Dermis blood vessel endothelial cell (primary cell): ENCODE data around the gene ESYT1. TPM values are rescaled to one million over a fixed set of nuclear protein-coding genes. Genes with fewer than 3 reads are reported as not detected.

ENCODE experiments used
- DNase-seq: peaks from one replicate; pipeline ENCODE4 v3.0.0; 2010
- total RNA-seq: library from RNA; depleted of rRNA; stranded (reverse); fragments of >200 nt; gene quantifications from 2 replicates; pipeline ENCODE4 v1.2.3, GENCODE V29; 2014

ESYT1 gene
- total RNA-seq, 1 donor from 2014 or later, result 400 TPM

- peak; percentile 90 for DNase-seq
These were observed 61.2 kb downstream of the ESYT1 start, which contains the start of gene SMARCC2 for GRCh38 chr12:56189099-56189917. SMARCC2 (minus strand) TSS chr12:56189483; CDS start chr12:56189461, 22 bp downstream.

DNA sequence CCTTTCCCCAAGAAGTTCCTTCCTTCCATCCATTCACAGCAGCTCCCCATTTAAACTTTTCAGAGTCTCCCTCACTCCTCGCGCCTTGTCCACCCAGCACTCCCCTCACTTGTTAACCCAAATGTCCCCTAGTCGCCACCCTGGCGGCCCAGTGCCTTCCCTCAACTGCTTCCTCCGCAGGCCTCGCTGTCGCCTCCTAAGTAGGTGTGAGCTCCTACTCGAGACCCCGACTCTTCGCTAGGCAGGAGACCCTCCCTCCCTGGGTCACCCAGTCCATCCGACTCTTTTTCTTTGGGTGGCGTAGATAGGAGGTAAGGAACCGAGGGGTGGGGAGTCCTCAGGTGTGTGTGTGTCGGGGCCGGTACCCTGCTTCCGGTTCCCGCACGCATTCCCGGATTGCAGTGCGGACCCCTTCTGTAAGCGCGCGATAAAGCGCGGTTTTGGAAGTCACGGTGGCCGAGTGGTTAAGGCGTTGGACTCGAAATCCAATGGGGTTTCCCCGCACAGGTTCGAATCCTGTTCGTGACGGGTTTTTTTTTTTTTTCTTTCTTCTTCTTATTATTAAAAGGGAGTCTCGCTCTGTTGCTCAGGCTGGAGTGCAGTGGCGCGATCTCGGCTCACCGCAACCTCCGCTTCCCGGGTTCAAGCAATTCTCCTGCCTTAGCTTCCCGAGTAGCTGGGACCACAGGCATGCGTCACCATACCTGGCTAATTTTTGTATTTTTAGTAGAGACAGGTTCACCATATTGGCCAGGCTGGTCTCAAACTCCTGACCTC lies 62.0 kb downstream of the ESYT1 start:
- DNase-seq, result peak; percentile 89

- DNase-seq, result no peak
These were observed 62.7 kb downstream of the ESYT1 start for GRCh38 chr12:56190695-56191155.

DNA sequence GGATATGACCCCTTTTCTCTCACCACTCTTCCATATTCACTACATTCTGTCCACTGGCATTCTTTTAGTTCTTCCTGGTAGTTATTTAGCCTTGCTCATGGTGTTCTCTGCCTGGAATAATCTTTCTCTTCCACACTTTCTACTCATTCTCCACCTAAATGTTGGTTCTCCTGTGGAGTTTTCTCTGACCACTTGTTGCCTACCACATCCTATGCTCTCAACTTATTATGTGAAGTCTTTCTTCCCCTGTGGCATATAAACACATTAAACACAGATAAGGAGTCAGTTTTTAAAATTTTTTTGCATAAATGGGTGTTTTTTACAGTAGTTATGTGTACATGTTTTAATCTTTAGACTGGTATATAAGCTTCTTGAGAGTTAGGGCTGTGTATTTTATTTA lies 64.5 kb downstream of the ESYT1 start:
- DNase-seq, result no peak

DNA sequence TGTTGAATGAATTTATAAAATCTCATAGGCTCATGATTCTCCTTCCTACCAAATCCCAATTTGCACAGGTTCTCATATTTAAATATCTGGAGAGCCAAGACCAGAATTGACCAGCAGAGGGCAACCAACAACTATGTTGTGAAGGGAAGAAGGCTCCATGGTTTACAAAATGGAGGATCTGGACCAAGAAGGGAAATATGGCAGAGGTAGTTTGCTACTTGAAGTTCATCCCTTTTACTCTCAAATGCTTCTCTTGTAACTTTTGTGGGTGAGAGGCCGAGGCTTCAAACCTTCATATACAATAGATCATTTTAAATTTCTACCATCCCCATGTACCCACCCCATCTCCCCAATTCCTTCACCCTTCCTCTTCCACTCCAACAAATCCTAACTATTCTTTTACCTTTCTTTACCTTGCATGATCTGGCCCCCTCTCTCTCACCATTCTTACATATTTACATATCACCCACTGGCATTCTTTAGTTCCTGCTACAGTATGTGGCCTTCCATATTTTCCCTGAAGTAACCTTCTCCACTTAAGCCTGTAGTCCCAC lies 65.0 kb downstream of the ESYT1 start:
- peak; percentile 94 for DNase-seq

Other genes starting within 250 kb of the ESYT1 start
- gene PYM1, start 200.4 kb upstream of the ESYT1 start, total RNA-seq, result 33.1 and 34.9 TPM in 2 replicates
- 23.7 and 41.5 TPM in 2 replicates for gene DGKA, start 197.1 kb upstream of the ESYT1 start, total RNA-seq
- gene PMEL, start 162.2 kb upstream of the ESYT1 start, total RNA-seq, result 0.37 and 1.5 TPM in 2 replicates
- 20.8 and 35.0 TPM in 2 replicates for gene CDK2, start 161.4 kb upstream of the ESYT1 start, total RNA-seq
- 44.8 and 67.1 TPM in 2 replicates for gene RAB5B, start 154.2 kb upstream of the ESYT1 start, total RNA-seq
- 12.4 and 18.9 TPM in 2 replicates for gene SUOX, start 131.0 kb upstream of the ESYT1 start, total RNA-seq
- 0.70 and 1.4 TPM in 2 replicates for gene IKZF4, start 107.2 kb upstream of the ESYT1 start, total RNA-seq
- 199 and 372 TPM in 2 replicates for gene RPS26, start 86.3 kb upstream of the ESYT1 start, total RNA-seq
- 0.34 and 0.88 TPM in 2 replicates for gene ERBB3, start 48.1 kb upstream of the ESYT1 start, total RNA-seq
- 106 and 276 TPM in 2 replicates for gene PA2G4, start 23.7 kb upstream of the ESYT1 start, total RNA-seq
- gene RPL41, start 11.6 kb upstream of the ESYT1 start, total RNA-seq, result 2,567 and 3,056 TPM in 2 replicates
- 4.7 and 5.6 TPM in 2 replicates for gene ZC3H10, start 10.0 kb upstream of the ESYT1 start, total RNA-seq
- gene MYL6B, start 24.3 kb downstream of the ESYT1 start, total RNA-seq, result 80.8 and 96.8 TPM in 2 replicates
- gene MYL6, start 30.1 kb downstream of the ESYT1 start, total RNA-seq, result 1,647 and 2,863 TPM in 2 replicates
- gene SMARCC2, start 61.2 kb downstream of the ESYT1 start, total RNA-seq, result 47.5 and 51.2 TPM in 2 replicates
- 102 and 119 TPM in 2 replicates for gene RNF41, start 93.7 kb downstream of the ESYT1 start, total RNA-seq
- gene NABP2, start 96.1 kb downstream of the ESYT1 start, total RNA-seq, result 24.8 and 32.9 TPM in 2 replicates
- not detected in 2 replicates for gene SLC39A5, start 101.8 kb downstream of the ESYT1 start, total RNA-seq
- 23.0 and 31.5 TPM in 2 replicates for gene ANKRD52, start 130.1 kb downstream of the ESYT1 start, total RNA-seq
- gene COQ10A, start 138.7 kb downstream of the ESYT1 start, total RNA-seq, result 8.4 and 10.0 TPM in 2 replicates
- 67.0 and 267 TPM in 2 replicates for gene CS, start 172.1 kb downstream of the ESYT1 start, total RNA-seq
- 80.0 and 94.8 TPM in 2 replicates for gene CNPY2, start 187.7 kb downstream of the ESYT1 start, total RNA-seq
- 16.8 and 24.2 TPM in 2 replicates for gene PAN2, start 205.7 kb downstream of the ESYT1 start, total RNA-seq
- gene IL23A, start 210.6 kb downstream of the ESYT1 start, total RNA-seq, result 0.23 and 0.34 TPM in 2 replicates
- 72.7 and 95.0 TPM in 2 replicates for gene STAT2, start 231.8 kb downstream of the ESYT1 start, total RNA-seq
- not detected in 2 replicates for gene APOF, start 234.6 kb downstream of the ESYT1 start, total RNA-seq